ENCODE results near the gene GPR180. TPM values are rescaled to one million over a fixed set of nuclear protein-coding genes. Genes with fewer than 3 reads are reported as not detected.

The GPR180 gene
- polyA plus RNA-seq, result 1 to 10 TPM; 1.8 to 6.5 (median 3.3) TPM

GRCh38 chr13:94601446-94602431 lies at the start of gene GPR180:
GPR180 (plus strand) TSS chr13:94601857; CDS start chr13:94601928, 71 bp downstream.
- WGBS, 3 donors, result 0 to 1% (median 0%) methylated on average over 63 to 71 of the region's 71 CpGs
- H3K27ac ChIP-seq (ENCODE audit: low read depth, low read length), result no peak within 1 kb of the TSS

GRCh38 chr13:94552095-94552494 lies 49.6 kb upstream of the GPR180 start:
- WGBS, 3 donors, result 86 to 92% (median 87%) methylated on average over 5 of the region's 5 CpGs
- H3K27ac ChIP-seq (ENCODE audit: low read depth, low read length), result no peak overlapping the region

- no peak overlapping the region for H3K27ac ChIP-seq (ENCODE audit: low read depth, low read length)
- WGBS, 3 donors, result 90 to 97% (median 93%) methylated on average over 4 of the region's 4 CpGs
Measured at GRCh38 chr13:94553766-94554165, 47.9 kb upstream of the GPR180 start.

- H3K27ac ChIP-seq (ENCODE audit: low read depth, low read length), result no peak overlapping the region
- 58 to 70% (median 61%) methylated on average over 1 of the region's 1 CpG for WGBS, 3 donors
Measured at GRCh38 chr13:94556041-94556440, 45.6 kb upstream of the GPR180 start.

- WGBS, 3 donors, result 49 to 55% (median 54%) methylated on average over 3 of the region's 3 CpGs
- peak overlapping the region; percentile 14 for H3K27ac ChIP-seq (ENCODE audit: low read depth, low read length)
Measured at GRCh38 chr13:94556621-94557020, 45.0 kb upstream of the GPR180 start.

- no peak overlapping the region for H3K27ac ChIP-seq (ENCODE audit: low read depth, low read length)
- WGBS, 3 donors, result 66 to 83% (median 76%) methylated on average over 5 of the region's 5 CpGs
Measured at GRCh38 chr13:94557684-94558235, 43.9 kb upstream of the GPR180 start.

- H3K27ac ChIP-seq (ENCODE audit: low read depth, low read length), result no peak overlapping the region
- 49 to 87% (median 63%) methylated on average over 6 of the region's 6 CpGs for WGBS, 3 donors
Measured at GRCh38 chr13:94558716-94559115, 42.9 kb upstream of the GPR180 start.

- no peak overlapping the region for H3K27ac ChIP-seq (ENCODE audit: low read depth, low read length)
- WGBS, 3 donors, result 78 to 88% (median 85%) methylated on average over 6 of the region's 6 CpGs
Measured at GRCh38 chr13:94559222-94559795, 42.3 kb upstream of the GPR180 start.

- H3K27ac ChIP-seq (ENCODE audit: low read depth, low read length), result no peak overlapping the region
- WGBS, 3 donors, result 50 to 76% (median 71%) methylated on average over 2 of the region's 2 CpGs
Measured at GRCh38 chr13:94560116-94560515, 41.5 kb upstream of the GPR180 start.

GRCh38 chr13:94561126-94561525 lies 40.5 kb upstream of the GPR180 start:
- H3K27ac ChIP-seq (ENCODE audit: low read depth, low read length), result no peak overlapping the region
- WGBS, 3 donors, result 87 to 94% (median 89%) methylated on average over 3 of the region's 3 CpGs

- H3K27ac ChIP-seq (ENCODE audit: low read depth, low read length), result no peak overlapping the region
- WGBS, 3 donors, result 92 to 97% (median 92%) methylated on average over 3 of the region's 3 CpGs
Measured at GRCh38 chr13:94567581-94567980, 34.1 kb upstream of the GPR180 start.

GRCh38 chr13:94568443-94568842 lies 33.2 kb upstream of the GPR180 start:
- no peak overlapping the region for H3K27ac ChIP-seq (ENCODE audit: low read depth, low read length)
- 96 to 100% (median 100%) methylated on average over 1 of the region's 1 CpG for WGBS, 3 donors

GRCh38 chr13:94569615-94570014 lies 32.0 kb upstream of the GPR180 start:
- WGBS, 3 donors, result 87 to 98% (median 93%) methylated on average over 3 of the region's 3 CpGs
- no peak overlapping the region for H3K27ac ChIP-seq (ENCODE audit: low read depth, low read length)

GRCh38 chr13:94579063-94579462 lies 22.6 kb upstream of the GPR180 start:
- WGBS, 3 donors, result 60 to 76% (median 73%) methylated on average over 1 of the region's 1 CpG
- H3K27ac ChIP-seq (ENCODE audit: low read depth, low read length), result no peak overlapping the region

GRCh38 chr13:94583926-94584325 lies 17.7 kb upstream of the GPR180 start:
- no peak overlapping the region for H3K27ac ChIP-seq (ENCODE audit: low read depth, low read length)
- WGBS, 3 donors, result 88 to 97% (median 90%) methylated on average over 1 of the region's 1 CpG

- H3K27ac ChIP-seq (ENCODE audit: low read depth, low read length), result no peak overlapping the region
- WGBS, 3 donors, result 69 to 95% (median 93%) methylated on average over 6 of the region's 6 CpGs
Measured at GRCh38 chr13:94585543-94586101, 16.0 kb upstream of the GPR180 start.

- 89 to 94% (median 93%) methylated on average over 7 of the region's 7 CpGs for WGBS, 3 donors
- no peak overlapping the region for H3K27ac ChIP-seq (ENCODE audit: low read depth, low read length)
Measured at GRCh38 chr13:94586371-94586770, 15.3 kb upstream of the GPR180 start.

- H3K27ac ChIP-seq (ENCODE audit: low read depth, low read length), result no peak overlapping the region
- 50 to 90% (median 80%) methylated on average over 4 of the region's 4 CpGs for WGBS, 3 donors
Measured at GRCh38 chr13:94588541-94588940, 13.1 kb upstream of the GPR180 start.

- H3K27ac ChIP-seq (ENCODE audit: low read depth, low read length), result no peak overlapping the region
- WGBS, 3 donors, result 96 to 99% (median 98%) methylated on average over 3 of the region's 3 CpGs
Measured at GRCh38 chr13:94590744-94591143, 10.9 kb upstream of the GPR180 start.
